ENCODE results near the gene C20orf202. TPM values are rescaled to one million over a fixed set of nuclear protein-coding genes. Genes with fewer than 3 reads are reported as not detected.
A peak's percentile ranks its signal among the peaks of the same experiment; 100 is the strongest.

C20orf202 gene
- total and polyA plus RNA-seq, 9 of the 15 experiments (the other 6 are each of a cell fraction or from before 2014, with no cell fraction given): 0.03 to 0.24 (median 0.15) TPM; not detected in 4

- TF ChIP-seq, protein P1, sequence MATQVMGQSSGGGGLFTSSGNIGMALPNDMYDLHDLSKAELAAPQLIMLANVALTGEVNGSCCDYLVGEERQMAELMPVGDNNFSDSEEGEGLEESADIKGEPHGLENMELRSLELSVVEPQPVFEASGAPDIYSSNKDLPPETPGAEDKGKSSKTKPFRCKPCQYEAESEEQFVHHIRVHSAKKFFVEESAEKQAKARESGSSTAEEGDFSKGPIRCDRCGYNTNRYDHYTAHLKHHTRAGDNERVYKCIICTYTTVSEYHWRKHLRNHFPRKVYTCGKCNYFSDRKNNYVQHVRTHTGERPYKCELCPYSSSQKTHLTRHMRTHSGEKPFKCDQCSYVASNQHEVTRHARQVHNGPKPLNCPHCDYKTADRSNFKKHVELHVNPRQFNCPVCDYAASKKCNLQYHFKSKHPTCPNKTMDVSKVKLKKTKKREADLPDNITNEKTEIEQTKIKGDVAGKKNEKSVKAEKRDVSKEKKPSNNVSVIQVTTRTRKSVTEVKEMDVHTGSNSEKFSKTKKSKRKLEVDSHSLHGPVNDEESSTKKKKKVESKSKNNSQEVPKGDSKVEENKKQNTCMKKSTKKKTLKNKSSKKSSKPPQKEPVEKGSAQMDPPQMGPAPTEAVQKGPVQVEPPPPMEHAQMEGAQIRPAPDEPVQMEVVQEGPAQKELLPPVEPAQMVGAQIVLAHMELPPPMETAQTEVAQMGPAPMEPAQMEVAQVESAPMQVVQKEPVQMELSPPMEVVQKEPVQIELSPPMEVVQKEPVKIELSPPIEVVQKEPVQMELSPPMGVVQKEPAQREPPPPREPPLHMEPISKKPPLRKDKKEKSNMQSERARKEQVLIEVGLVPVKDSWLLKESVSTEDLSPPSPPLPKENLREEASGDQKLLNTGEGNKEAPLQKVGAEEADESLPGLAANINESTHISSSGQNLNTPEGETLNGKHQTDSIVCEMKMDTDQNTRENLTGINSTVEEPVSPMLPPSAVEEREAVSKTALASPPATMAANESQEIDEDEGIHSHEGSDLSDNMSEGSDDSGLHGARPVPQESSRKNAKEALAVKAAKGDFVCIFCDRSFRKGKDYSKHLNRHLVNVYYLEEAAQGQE (IDR thresholded peaks at IDR 0.05; ENCODE audit: borderline replicate concordance): peak; percentile 77
- TF ChIP-seq, protein P1 (CRISPR knock-in tag; IDR thresholded peaks at IDR 0.05; ENCODE audit: low read depth): no peak
- TF ChIP-seq THRB (CRISPR knock-in tag; conservative IDR thresholded peaks at IDR 0.05) (no peak), MBD2 (IDR thresholded peaks at IDR 0.05; ENCODE audit: borderline replicate concordance, low read depth) (no peak), JUND (IDR thresholded peaks at IDR 0.05; ENCODE audit: borderline replicate concordance, low read depth, low read length) (peak; percentile 43; the same call in 1 of the 2 replicates), JUND (tag; IDR thresholded peaks at IDR 0.05; ENCODE audit: borderline replicate concordance, low read depth, low read length) (no peak), MAZ (CRISPR knock-in tag; conservative IDR thresholded peaks at IDR 0.05 in 1 of 2, IDR thresholded peaks at IDR 0.05 in 1 of 2) (no peak), ESRRA (IDR thresholded peaks at IDR 0.05; ENCODE audit: borderline replicate concordance, low read depth) (no peak), SP1 (CRISPR knock-in tag; IDR thresholded peaks at IDR 0.05) (peak; percentile 45; the same call in 1 of the 2 replicates), GABPB1 (CRISPR knock-in tag; IDR thresholded peaks at IDR 0.05) (peak; percentile 53; the same call in 1 of the 2 replicates), ZNF431 (CRISPR knock-in tag; IDR thresholded peaks at IDR 0.05) (no peak)
- TF ChIP-seq, protein P2, sequence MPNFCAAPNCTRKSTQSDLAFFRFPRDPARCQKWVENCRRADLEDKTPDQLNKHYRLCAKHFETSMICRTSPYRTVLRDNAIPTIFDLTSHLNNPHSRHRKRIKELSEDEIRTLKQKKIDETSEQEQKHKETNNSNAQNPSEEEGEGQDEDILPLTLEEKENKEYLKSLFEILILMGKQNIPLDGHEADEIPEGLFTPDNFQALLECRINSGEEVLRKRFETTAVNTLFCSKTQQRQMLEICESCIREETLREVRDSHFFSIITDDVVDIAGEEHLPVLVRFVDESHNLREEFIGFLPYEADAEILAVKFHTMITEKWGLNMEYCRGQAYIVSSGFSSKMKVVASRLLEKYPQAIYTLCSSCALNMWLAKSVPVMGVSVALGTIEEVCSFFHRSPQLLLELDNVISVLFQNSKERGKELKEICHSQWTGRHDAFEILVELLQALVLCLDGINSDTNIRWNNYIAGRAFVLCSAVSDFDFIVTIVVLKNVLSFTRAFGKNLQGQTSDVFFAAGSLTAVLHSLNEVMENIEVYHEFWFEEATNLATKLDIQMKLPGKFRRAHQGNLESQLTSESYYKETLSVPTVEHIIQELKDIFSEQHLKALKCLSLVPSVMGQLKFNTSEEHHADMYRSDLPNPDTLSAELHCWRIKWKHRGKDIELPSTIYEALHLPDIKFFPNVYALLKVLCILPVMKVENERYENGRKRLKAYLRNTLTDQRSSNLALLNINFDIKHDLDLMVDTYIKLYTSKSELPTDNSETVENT (CRISPR knock-in tag; IDR thresholded peaks at IDR 0.05): no peak
- TF ChIP-seq, protein P3, sequence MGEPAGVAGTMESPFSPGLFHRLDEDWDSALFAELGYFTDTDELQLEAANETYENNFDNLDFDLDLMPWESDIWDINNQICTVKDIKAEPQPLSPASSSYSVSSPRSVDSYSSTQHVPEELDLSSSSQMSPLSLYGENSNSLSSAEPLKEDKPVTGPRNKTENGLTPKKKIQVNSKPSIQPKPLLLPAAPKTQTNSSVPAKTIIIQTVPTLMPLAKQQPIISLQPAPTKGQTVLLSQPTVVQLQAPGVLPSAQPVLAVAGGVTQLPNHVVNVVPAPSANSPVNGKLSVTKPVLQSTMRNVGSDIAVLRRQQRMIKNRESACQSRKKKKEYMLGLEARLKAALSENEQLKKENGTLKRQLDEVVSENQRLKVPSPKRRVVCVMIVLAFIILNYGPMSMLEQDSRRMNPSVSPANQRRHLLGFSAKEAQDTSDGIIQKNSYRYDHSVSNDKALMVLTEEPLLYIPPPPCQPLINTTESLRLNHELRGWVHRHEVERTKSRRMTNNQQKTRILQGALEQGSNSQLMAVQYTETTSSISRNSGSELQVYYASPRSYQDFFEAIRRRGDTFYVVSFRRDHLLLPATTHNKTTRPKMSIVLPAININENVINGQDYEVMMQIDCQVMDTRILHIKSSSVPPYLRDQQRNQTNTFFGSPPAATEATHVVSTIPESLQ (CRISPR knock-in tag; IDR thresholded peaks at IDR 0.05): 0 out of 2 replicates have a peak, but pooled peaks have one; percentile 65
These were observed 9.5 kb downstream of the C20orf202 start (continued) for GRCh38 chr20:1212607-1213396.
